GM21786 (cell line): Measurements from ENCODE around the gene CDA.

Experiments used
- ATAC-seq: cut with Tn5 transposase; IDR thresholded peaks from one replicate; pipeline ENCODE4 v1.9.1; 2021; ENCODE audit not compliant: unreplicated experiment

The CDA gene

GRCh38 chr1:20648438-20648837, 59.5 kb downstream of the CDA start:
- ATAC-seq: no peak

GRCh38 chr1:20648946-20649345, 60.0 kb downstream of the CDA start:
- no peak for ATAC-seq

GRCh38 chr1:20652300-20652699, 63.4 kb downstream of the CDA start:
- no peak for ATAC-seq

GRCh38 chr1:20654104-20654690, 65.3 kb downstream of the CDA start:
- ATAC-seq: no peak

GRCh38 chr1:20657024-20657423, 68.1 kb downstream of the CDA start:
- ATAC-seq: no peak

- ATAC-seq: no peak
Observed at GRCh38 chr1:20658166-20658915, 69.4 kb downstream of the CDA start.

- ATAC-seq: no peak
Observed at GRCh38 chr1:20660363-20660762, 71.5 kb downstream of the CDA start.

- no peak for ATAC-seq
Observed at GRCh38 chr1:20660847-20661206, 71.9 kb downstream of the CDA start.

- peak; percentile 94 for ATAC-seq
Observed at GRCh38 chr1:20661207-20662109, 72.6 kb downstream of the CDA start, which contains the start of gene DDOST. DDOST (minus strand) TSS chr1:20661369; CDS start chr1:20661350, 19 bp downstream.

- ATAC-seq: no peak
Observed at GRCh38 chr1:20662110-20662475, 73.2 kb downstream of the CDA start.

GRCh38 chr1:20663365-20663764, 74.5 kb downstream of the CDA start:
- no peak for ATAC-seq

GRCh38 chr1:20663969-20664715, 75.2 kb downstream of the CDA start:
- ATAC-seq: no peak

- no peak for ATAC-seq
Observed at GRCh38 chr1:20665726-20666125, 76.8 kb downstream of the CDA start.

- ATAC-seq: no peak
Observed at GRCh38 chr1:20666146-20666545, 77.2 kb downstream of the CDA start.

- no peak for ATAC-seq
Observed at GRCh38 chr1:20666804-20667203, 77.9 kb downstream of the CDA start.
